ENCODE data around the gene CLIC6.

- no peak for TF ChIP-seq CTCF (IDR thresholded peaks at IDR 0.05)
- no peak for TF ChIP-seq POLR2A (IDR thresholded peaks at IDR 0.05)
Measured at GRCh38 chr21:34743831-34744230, 75.0 kb downstream of the CLIC6 start.
